ENCODE measurements around the gene TNFRSF4.
"Not testable (repeated sequence)": the region's sequence is repeated elsewhere in the genome, so short reads cannot be mapped to it uniquely, and the experiment has no call there.

The TNFRSF4 gene

DNA sequence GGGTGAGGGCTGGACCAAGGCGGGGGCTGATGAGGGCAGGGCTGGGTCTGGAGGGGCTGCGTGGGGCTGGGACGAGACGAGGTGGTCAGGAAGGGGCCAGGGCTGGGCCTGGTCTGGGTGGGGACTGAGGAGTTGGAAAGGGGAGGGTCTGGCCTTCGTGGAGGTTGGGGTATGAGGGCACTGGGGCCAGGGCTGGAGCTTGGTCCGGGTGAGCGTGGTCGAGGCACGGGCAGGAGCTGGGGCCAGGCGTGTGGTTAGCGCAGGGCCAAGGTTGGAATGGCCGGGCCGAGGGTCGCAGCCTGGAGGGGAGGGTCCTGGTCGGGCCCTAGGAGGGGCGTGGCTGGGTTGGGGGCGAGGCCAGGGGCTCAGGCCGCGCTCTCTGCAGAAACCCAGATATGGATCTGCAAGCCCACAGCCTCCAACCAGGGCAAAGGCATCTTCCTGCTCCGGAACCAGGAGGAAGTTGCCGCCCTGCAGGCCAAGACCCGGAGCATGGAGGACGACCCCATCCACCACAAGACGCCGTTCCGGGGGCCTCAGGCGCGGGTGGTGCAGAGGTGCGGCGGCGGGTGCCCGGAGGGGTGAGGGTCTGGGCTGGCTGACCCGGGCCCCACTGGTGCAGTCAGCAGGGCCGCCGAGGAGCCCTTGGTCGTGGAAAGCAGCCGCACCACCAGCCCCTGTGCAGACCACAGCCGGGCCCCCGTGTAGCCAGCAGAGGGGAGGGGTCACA lies 31.3 kb downstream of the TNFRSF4 start:
- no peak for DNase-seq (ENCODE audit: low read depth in 2 of 2)

DNA sequence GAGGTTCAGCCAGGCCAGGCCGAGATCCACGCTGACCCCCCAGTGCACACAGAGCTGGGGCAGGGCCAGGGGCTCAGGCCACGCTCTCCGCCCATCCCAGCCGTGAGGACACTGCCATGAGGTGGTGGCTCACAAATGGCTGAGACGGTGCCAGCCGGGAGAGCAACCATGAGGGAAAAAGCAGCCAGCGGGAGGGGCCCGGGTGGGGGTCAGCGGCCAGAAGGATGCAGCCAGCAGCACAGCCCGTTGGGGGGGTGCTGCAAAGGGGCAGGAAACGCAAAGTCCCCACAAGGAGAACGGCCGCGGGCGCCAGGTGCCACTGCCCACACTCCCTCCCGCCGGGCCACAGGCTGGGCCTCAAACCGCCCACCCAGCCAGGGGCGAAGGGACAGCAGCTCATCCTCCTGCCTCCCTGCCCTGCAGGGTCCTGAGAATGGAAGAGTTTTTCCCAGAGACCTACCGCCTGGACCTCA lies 32.0 kb downstream of the TNFRSF4 start:
- DNase-seq (ENCODE audit: low read depth in 2 of 2) = no peak

DNA sequence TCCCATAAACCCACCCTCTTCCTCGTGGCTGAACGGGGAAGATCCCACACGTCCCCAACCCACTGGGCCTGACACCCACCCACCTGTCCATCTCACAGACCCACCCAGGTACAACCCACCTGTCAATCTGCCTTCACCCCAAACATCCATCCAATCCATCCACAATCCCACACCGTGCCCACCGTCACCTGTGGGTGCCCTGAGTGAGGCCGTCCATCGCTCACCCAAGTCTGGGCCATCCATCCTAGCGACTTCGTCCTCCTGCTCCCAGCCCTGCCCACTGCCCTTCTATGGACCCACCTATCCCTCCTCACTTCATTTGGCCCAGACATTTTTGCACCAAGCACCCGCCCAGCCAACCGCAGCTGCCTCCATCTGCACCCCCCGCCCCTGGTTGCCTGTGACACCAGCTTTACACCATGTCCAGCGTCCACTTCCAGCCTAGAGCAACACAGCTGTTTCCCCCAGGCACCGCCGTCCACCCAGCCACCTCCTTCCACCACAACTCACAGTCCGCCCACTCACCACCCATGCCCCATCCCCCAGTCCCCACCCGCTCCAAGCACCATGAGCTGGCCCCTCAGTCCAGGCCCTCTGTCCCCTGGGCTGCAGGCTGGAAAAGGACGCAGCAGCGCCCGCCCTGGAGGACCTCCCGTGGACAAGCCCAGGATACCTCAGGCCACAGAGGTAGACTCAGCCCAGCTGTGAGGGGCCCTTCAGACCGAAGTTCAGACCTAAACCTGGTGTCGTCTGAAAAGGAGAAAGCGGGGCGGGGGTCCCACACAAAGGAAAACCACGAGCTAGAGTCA lies 32.6 kb downstream of the TNFRSF4 start:
- no peak for DNase-seq (ENCODE audit: low read depth in 2 of 2)

DNA sequence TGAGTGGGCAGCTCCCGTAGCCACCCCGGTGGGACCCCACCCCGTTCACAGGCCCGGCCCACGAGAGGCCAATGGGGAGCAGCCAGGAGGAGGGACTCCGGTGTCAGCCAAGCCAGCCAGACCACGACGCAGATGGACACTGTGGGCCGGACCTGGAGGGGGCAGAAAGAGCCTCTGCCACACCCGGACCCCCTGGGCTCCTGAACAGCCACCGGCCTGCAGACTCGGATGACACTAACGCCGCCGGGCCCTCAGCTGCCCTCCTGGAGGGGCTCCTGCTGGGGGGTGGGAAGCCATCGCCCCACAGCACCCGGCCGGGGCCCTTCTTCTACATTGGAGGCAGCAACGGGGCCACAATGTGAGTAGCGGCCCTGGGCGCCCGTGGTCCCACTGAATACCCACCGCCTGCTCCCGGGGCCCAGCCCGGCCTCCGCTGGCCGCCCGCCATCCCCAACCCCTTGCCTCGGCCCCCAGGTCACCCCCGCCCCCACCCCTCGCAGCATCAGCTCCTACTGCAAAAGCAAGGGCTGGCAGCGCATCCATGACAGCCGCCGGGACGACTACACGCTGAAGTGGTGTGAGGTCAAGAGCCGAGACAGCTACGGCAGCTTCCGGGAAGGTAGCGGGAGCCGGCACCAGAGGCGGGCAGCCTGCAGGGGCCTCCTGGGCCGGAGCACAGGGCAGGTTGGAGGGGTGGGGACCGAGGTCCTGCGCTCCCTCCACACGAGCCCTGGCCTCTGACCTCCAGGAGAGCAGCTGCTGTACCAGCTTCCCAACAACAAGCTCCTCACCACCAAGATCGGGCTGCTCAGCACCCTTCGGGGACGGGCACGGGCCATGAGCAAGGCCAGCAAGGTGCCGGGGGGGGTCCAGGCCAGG lies 33.7 kb downstream of the TNFRSF4 start:
- no peak for DNase-seq (ENCODE audit: low read depth in 2 of 2)

DNA sequence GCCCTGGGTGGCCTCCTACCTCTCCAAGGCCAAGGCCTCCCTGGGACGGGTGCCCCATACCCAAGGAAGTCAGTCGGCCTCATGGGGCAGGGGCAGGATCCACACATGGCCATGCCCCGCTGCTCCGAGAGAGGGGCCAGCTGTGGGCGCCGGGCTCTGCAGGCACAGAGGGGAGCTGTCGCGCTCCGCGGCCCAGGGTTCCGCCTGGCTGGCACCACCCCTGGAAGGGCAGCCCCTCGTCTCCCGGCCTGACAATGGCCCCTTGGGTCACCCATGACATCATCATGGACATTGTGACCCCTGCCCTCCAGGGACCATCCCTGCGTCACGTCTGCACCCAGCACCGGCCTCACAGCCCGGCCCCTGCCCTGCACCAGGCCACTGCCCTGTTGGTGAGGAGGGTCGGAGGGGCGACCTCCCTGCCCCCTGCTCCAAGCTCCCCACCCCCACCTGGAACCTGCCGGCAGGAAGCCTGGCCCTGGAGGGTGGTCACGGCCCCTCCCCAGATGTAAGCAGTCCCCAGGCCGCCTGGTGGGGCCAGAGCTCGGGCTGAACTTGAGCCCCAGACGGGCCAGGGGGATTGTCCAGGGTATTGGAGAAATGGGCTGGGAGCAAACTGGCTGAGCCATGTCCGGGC lies 34.5 kb downstream of the TNFRSF4 start:
- DNase-seq (ENCODE audit: low read depth in 2 of 2) = no peak

DNA sequence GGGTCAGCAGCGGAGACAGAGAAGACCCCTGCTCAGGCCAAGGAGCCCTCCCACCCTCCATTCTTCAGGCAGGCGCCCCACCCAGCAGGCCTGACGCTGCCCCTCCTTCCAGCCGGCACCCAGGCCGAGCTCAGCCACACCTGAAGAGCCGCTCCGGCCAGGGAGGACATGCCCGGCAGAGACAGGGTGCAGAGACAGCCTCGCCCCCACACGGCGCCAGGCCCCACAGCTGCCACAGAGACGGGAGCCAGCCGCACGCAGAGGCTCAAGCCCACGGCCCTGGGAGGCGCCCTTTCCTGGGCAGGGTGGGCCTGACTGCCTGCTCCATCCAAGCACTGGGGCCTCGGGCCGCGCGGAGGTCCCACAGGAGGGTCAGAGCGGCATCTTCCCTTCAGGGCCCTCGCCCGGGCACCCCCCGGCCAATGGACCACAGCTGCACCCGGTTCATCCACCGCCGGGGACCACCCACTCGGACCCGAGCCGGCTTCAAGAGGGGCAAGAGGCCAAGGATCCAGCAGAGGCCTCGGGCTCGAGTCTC lies 35.1 kb downstream of the TNFRSF4 start:
- DNase-seq (ENCODE audit: low read depth in 2 of 2) = no peak

DNA sequence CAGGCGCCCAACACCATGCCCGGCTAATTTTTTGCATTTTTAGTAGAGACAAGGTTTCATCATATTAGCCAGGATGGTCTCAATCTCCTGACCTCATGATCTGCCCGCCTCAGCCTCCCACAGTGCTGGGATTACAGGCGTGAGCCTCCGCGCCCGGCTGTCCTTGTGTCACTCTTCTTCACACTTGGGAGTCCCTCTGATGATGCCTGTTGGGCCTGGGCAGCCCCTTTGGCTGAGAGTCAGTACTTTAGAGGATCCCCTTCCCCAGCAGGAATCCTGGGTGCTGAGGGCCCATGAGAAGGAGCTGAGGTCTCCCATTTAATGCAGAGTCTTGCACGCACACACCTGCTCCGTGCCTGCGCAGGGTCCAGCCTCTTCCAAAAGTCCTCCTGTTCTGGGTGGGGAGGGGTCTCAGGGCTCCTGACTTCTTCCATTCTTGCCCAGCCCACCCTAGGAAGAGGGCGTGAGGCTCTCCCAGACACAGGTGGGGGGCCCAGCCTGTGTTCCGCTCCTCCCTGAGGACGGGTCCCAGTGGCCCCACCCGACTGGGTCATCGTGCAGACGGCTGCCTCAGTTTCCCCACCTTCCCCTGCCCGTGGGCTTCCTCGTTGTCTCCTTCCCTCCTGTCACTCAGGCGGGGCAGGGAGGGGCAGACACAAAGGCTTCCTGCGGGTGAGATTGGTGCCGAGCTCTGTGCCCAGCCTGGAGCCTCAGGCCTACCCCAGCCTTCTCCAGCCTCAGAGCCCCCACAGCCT lies 36.3 kb downstream of the TNFRSF4 start:
- DNase-seq (ENCODE audit: low read depth in 2 of 2) = no peak

DNA sequence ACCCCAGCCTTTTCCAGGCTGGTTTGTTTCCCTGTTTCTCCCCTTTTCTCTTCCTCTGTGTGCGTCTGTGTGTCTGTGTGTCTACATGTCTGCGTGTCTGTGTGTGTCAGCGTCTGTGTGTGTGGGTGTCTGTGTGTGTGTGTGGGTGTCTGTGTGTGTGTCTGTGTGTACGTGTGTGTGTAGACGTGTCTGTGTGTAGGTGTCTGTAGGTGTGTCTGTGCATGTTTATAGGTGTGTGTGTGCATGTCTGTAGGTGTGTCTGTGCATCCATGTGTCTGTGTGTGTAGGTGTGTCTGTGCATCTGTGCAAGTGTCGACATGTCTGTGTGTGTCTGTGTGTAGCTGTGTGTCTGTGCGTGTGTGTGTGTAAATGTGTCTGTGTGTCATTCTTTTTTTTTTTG lies 37.0 kb downstream of the TNFRSF4 start:
- no peak for DNase-seq (ENCODE audit: low read depth in 2 of 2)

DNA sequence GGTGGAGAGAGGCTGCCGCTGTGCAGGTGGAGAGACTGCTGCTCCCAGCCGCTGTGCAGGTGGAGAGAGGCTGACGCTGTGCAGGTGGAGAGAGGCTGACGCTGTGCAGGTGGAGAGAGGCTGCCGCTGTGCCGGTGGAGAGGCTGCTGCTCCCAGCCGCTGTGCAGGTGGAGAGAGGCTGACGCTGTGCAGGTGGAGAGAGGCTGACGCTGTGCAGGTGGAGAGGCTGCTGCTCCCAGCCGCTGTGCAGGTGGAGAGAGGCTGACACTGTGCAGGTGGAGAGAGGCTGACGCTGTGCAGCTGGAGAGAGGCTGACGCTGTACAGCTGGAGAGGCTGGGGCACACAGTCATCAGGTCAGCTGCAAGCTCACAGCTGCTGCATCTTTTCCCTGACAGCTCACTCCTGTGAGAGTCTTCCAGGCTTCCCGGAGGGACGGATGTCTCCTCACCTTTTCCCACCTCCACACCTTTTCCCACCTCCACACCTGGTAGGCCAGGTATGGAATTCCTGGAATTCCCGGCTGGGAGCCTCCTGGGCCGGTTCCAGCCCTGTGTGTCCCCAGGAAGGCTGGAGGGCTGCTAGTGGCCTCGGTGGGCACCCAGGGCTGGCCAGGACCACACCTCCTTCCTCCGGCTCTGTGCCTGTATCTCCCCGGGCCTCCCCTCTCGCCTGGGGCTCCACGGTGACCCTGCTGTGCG lies 37.7 kb downstream of the TNFRSF4 start:
- DNase-seq (ENCODE audit: low read depth in 2 of 2) = not testable (repeated sequence)

DNA sequence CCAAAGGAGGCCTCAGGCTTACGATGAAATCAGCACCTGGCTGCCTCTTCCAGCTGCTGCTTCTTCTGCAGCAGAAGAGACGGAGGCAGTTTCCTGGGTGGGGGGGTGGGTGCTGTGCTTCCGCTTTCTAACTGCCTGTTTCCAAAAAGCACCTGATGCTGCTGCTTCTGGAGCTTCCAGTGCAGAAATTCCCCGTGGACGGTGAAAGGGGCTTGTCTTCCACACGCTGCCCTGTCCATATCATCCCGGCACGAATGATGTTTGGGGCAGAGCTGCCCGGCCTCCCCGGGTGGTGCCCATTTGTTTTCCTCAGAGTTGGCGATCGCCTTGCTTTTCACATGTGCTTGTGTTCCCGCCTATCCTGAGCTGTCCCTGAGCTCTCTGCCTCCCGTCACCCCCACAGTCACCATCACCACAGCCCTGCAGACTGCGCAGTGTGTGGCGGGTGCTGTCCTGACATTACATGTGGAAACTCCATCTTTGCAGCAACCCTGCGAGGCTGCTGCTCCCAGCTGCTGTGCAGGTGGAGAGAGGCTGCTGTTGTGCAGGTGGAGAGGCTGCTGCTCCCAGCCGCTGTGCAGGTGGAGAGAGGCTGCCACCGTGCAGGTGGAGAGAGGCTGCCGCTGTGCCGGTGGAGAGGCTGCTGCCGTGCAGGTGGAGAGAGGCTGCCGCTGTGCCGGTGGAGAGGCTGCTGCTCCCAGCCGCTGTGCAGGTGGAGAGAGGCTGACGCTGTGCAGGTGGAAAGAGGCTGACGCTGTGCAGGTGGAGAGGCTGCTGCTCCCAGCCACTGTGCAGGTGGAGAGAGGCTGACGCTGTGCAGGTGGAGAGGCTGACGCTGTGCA lies 38.5 kb downstream of the TNFRSF4 start:
- DNase-seq (ENCODE audit: low read depth in 2 of 2) = no peak

DNA sequence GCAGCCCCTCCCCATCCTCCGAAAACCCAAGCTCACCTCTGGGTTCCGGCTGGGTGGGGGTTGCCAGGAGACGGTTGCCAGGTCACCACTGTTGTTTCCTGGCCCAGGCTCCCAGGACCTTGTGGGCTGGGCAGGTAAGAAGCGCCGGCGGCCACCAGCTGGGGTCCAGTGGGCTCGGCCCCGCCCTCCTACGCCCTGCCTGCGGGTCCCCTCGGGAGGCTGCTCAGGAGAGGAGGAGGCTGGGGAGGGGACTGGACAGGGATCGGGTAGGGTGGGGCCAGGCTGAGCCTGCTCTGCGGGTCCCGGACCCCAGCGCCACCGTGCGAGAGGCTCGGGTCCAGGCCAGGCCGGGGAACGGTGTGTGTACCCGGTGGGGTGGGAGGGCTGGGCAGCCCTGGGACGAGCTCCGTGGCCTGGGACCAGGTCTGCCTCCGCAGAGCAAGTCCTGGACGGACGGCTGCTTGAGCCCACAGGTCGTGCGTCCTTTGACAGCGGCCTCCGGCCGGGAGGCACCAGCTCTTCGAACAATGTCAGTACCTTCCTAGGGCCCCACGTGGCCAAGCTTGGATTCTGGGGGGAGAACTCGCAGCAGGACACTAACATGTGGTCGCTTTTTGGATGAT lies 40.0 kb downstream of the TNFRSF4 start, which contains the start of gene TTLL10:
TSS of gene TTLL10 (plus strand) at position 88 of the 623 bp plus-strand sequence. CDS start 5,336 bp downstream, outside the sequence.
- no peak for DNase-seq (ENCODE audit: low read depth in 2 of 2)

DNA sequence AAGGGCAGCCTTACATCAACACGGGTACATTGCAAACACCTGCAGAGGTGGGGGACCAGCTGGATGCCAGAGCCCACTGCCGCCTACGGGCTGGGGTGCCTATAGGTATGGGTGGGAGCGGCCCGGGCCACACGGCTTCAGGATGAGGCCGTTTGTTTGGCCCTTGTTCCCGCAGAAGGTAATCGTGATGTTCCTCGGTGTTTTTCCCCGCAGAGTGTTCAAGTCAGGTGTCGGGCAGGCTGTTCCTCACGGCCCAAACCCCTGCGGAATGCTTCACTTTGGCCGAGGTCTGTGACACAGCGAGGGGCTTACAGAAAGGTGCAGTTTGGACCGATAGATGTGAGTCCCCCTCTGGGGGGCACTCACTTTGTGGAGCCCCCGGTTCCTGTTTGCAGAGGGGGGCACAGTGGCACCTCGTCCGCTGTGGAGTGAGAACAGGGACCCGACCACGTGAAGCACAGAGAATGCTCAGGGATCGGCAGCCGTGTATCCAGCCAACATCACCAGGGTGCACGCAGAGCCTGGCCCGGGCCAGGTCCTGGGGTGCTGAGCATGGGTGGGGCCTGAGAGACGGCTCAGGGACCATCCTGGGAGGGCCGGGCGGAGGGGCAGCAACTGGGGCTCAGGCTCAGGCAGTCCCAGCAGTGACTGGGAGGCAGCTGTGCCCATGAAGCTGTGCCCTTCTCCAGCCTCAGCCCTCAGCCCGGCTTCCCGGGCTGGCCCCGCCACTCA lies 40.7 kb downstream of the TNFRSF4 start:
- no peak for DNase-seq (ENCODE audit: low read depth in 2 of 2)

DNA sequence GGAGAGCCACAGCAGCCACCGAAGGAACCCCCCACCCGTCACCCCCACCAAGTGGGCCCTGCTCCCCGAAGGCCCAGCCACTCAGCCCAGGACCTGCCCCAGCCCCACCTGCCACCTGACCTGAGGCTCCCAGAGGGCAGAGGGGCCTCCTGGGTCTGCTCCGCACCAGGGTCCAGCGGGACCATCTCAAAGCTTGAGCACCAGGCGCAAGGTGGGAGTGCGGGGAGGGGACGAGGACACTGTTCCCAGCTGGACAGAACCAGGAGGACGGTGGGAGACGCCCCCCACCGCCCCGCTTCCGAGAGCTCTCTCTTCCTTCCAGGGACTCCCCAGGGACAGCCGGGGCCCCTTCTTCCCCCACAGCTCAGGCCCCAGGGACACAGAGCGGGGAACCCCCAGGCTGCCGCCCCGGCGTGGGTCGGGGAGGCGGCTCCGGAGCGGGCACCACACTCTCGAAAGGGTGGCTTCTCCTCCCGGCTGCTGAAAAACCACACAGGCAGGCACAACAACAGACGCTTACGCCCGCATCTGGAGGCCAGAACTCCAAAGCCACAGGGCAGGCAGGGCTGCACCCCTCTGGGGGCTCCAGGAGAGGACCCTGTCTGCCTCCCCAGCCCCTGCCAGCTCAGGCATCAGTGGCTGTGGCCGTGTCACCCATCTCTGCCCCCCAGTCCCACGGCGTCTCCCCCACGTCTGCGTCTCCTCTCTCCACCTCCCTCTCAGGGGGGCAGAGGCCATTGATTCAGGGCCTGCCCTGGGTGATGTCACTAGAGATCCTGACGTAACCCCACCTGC lies 42.2 kb downstream of the TNFRSF4 start:
- no peak for DNase-seq (ENCODE audit: low read depth in 2 of 2)

DNA sequence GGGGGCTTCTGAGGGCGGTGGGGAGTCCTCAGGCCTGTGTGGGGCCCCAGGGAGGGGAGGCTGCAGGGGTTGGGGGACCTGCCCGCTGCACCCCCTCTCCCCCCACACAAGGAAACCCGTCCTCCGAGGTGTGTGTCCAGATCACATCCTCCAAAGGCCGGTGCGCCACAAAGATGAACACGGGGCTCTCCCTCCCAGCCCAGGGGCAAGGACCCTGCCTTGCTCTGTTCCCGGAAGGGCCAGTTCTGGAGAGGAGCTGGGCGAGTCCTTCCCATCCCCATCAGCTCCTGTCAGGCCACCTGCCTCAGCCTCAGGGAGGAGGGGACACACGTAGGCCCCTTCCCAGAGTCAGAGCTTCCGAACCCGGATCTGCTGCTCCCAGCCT lies 42.8 kb downstream of the TNFRSF4 start:
- DNase-seq (ENCODE audit: low read depth in 2 of 2) = no peak

DNA sequence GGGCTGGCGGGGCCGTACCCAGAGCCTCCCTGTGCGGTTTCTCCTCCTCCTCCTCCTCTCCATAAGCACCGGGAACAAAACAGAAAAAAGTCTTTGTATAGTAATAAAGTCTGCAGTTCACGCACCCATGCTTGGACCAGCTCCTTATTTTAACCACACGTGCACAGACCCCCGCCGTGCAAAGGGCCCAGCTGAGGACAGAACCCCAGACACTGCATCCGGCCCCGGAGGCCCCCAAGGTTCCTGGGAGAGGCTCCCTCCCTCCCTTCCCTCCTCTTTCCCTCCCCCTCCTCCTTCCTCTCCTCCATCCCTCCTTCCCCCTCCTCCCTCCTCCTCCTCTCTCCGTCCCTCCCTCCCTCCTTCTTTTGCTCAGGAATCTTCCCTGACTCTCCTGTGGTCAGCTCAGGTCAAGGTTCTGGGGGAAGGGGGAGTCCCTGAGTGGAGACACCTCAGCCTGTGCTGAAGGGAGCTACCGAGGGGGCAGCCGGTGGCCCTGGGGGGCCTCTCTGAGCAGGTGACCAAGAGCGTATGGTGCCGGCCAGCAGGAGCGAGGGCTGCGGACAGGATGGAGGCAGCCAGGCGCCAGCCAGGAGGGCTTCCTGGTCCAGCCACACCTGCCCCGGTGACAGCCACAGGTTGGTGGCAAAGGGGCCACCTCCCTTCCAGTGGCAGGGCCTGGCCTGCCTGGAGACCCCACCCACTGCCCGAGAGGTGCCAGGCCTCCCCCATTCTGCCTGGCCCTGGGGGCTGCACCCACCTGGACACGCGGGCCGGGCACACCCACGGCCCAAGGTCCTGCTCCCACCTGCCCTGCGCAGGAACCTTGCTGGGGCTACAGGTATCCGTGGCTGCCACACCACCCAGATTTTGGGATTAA lies 43.5 kb downstream of the TNFRSF4 start:
- no peak for DNase-seq (ENCODE audit: low read depth in 2 of 2)
